Mesendoderm (in vitro differentiated cells): ENCODE measurements around the gene BDNF.

ENCODE experiments used
- DNase-seq: peaks from one replicate; pipeline ENCODE4 v3.0.0; 2013
- H2AK5ac ChIP-seq: 2 replicates; pipeline ENCODE4 v1.6.1; 2013; ENCODE audit warnings: low read length, inconsistent platforms
- H2BK120ac ChIP-seq: 2 replicates; pipeline ENCODE4 v1.6.1; 2013; ENCODE audit warnings: low read depth, mild to moderate bottlenecking, low read length, moderate library complexity, mixed read lengths
- H2BK15ac ChIP-seq: replicated peaks from 2 replicates; pipeline ENCODE4 v1.6.1; 2013; ENCODE audit warnings: low read depth, mild to moderate bottlenecking, moderate library complexity
- H2BK5ac ChIP-seq: 2 replicates; pipeline ENCODE4 v1.6.1; 2013; ENCODE audit warnings: low read length, inconsistent platforms
- H3K18ac ChIP-seq: 2 replicates; pipeline ENCODE4 v1.6.1; 2013; ENCODE audit warnings: mild to moderate bottlenecking, low read length, mixed read lengths
- H3K23ac ChIP-seq: one replicate; pipeline ENCODE4 v1.6.1; 2013; ENCODE audit warnings: low read length
- H3K27ac ChIP-seq: 2 replicates; pipeline ENCODE4 v1.5.1; 2013; ENCODE audit warnings: low read depth, mild to moderate bottlenecking, inconsistent platforms, low read length, moderate library complexity
- H3K27me3 ChIP-seq: 2 replicates; pipeline ENCODE4 v1.6.1; 2013; ENCODE audit warnings: low read length, control low read depth, mild to moderate bottlenecking, inconsistent platforms; ENCODE audit not compliant: insufficient read depth, poor library complexity
- H3K36me3 ChIP-seq: 2 replicates; pipeline ENCODE4 v1.6.1; 2013; ENCODE audit warnings: low read length, inconsistent platforms; ENCODE audit not compliant: control insufficient read depth, insufficient read depth
- H3K4ac ChIP-seq: one replicate; pipeline ENCODE4 v1.6.1; 2013; ENCODE audit warnings: low read depth, mild to moderate bottlenecking, low read length, moderate library complexity
- H3K4me1 ChIP-seq: 2 replicates; pipeline ENCODE4 v1.6.1; 2013; ENCODE audit warnings: low read depth, low read length, inconsistent platforms; ENCODE audit not compliant: control insufficient read depth
- H3K4me2 ChIP-seq: 2 replicates; pipeline ENCODE4 v1.6.1; 2013; ENCODE audit warnings: low read length
- H3K4me3 ChIP-seq: 2 replicates; pipeline ENCODE4 v1.5.1; 2013; ENCODE audit warnings: mild to moderate bottlenecking, low read length
- H3K56ac ChIP-seq: one replicate; pipeline ENCODE4 v1.6.1; 2013; ENCODE audit warnings: low read length
- H3K79me1 ChIP-seq: 2 replicates; pipeline ENCODE4 v1.6.1; 2013; ENCODE audit warnings: low read length, inconsistent platforms
- H3K79me2 ChIP-seq: 2 replicates; pipeline ENCODE4 v1.6.1; 2013; ENCODE audit warnings: mild to moderate bottlenecking, low read length; ENCODE audit not compliant: control insufficient read depth, insufficient read depth
- H3K9ac ChIP-seq: 2 replicates; pipeline ENCODE4 v1.6.1; 2013; ENCODE audit warnings: low read length, inconsistent platforms
- H4K5ac ChIP-seq: one replicate; pipeline ENCODE4 v1.6.1; 2013; ENCODE audit warnings: low read length
- H4K8ac ChIP-seq: one replicate; pipeline ENCODE4 v1.6.1; 2013; ENCODE audit warnings: low read depth, mild to moderate bottlenecking, control low read depth, low read length, moderate library complexity
- WGBS: extraction: QIAGEN DNeasy Blood & Tissue Kit; methylation state at CpG from one replicate; pipeline ENCODE4 v1.1.7; 2013; ENCODE audit warnings: low lambda C conversion rate, missing lambda C conversion rate; ENCODE audit not compliant: insufficient coverage; ENCODE audit errors: extremely low coverage; 5-methylcytosine and 5-hydroxymethylcytosine counted together

BDNF gene

GRCh38 chr11:27699242-27699925 is 871 bp downstream of the BDNF start:
- H3K9ac ChIP-seq, result peak overlapping the region; percentile 59
- H3K4ac ChIP-seq, result no peak overlapping the region
- no peak overlapping the region for H2BK15ac ChIP-seq
- H3K23ac ChIP-seq, result no peak overlapping the region
- H3K18ac ChIP-seq, result no peak overlapping the region
- H2AK5ac ChIP-seq, result no peak overlapping the region
- no peak overlapping the region for H3K27ac ChIP-seq
- H3K4me2 ChIP-seq, result peak overlapping the region; percentile 98
- peaks cover 2% of the 10 kb centered on the region for H3K4me1 ChIP-seq
- no CpG with 5 or more reads among the region's 30 CpGs for WGBS
- peak overlapping the region; percentile 69 for H3K56ac ChIP-seq
- peak; percentile 69 for DNase-seq
- no peak overlapping the region for H4K5ac ChIP-seq
- H2BK5ac ChIP-seq, result no peak overlapping the region
- H3K79me2 ChIP-seq, result no peaks in the 10 kb centered on the region
- no peak overlapping the region for H4K8ac ChIP-seq
- no peak overlapping the region for H2BK120ac ChIP-seq
- peak overlapping the region; percentile 63 for H3K4me3 ChIP-seq
- H3K79me1 ChIP-seq, result no peaks in the 10 kb centered on the region
- peaks cover 9% of the 10 kb centered on the region for H3K27me3 ChIP-seq
- no peaks in the 10 kb centered on the region for H3K36me3 ChIP-seq

DNA sequence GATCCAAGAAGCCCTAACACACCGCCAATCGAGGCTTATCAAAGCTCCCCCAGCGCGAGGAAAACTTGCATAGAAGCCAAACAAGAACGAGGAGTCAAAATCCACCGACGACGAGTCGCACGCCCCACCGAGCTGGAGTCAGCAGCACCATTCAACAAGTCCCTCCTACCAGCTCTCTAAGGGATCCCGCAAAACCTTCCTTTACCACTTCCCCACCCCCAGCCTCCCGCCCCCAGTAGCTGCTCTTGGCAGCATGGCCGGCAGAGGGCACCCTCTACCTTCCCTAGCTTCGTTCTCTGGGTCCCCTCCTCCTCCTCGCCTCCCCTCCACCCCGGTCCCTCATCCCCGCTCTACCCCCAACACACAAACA is 1.4 kb downstream of the BDNF start:
- no peak overlapping the region for H4K5ac ChIP-seq
- H2BK120ac ChIP-seq, result no peak overlapping the region
- DNase-seq, result peak; percentile 94
- H3K4me2 ChIP-seq, result peak overlapping the region; percentile 98
- peak overlapping the region; percentile 63 for H3K4me3 ChIP-seq
- peak overlapping the region; percentile 64 for H3K9ac ChIP-seq
- no CpG with 5 or more reads among the region's 18 CpGs for WGBS
- H3K79me1 ChIP-seq, result no peaks in the 10 kb centered on the region
- H3K27ac ChIP-seq, result no peak overlapping the region
- H2BK15ac ChIP-seq, result no peak overlapping the region
- no peaks in the 10 kb centered on the region for H3K36me3 ChIP-seq
- no peak overlapping the region for H3K23ac ChIP-seq
- H4K8ac ChIP-seq, result no peak overlapping the region
- no peak overlapping the region for H3K4ac ChIP-seq
- H3K79me2 ChIP-seq, result no peaks in the 10 kb centered on the region
- peak overlapping the region; percentile 78 for H3K56ac ChIP-seq
- H2BK5ac ChIP-seq, result no peak overlapping the region
- H3K18ac ChIP-seq, result no peak overlapping the region
- no peak overlapping the region for H2AK5ac ChIP-seq
- peaks cover 9% of the 10 kb centered on the region for H3K27me3 ChIP-seq
- H3K4me1 ChIP-seq, result peaks cover 2% of the 10 kb centered on the region

DNA sequence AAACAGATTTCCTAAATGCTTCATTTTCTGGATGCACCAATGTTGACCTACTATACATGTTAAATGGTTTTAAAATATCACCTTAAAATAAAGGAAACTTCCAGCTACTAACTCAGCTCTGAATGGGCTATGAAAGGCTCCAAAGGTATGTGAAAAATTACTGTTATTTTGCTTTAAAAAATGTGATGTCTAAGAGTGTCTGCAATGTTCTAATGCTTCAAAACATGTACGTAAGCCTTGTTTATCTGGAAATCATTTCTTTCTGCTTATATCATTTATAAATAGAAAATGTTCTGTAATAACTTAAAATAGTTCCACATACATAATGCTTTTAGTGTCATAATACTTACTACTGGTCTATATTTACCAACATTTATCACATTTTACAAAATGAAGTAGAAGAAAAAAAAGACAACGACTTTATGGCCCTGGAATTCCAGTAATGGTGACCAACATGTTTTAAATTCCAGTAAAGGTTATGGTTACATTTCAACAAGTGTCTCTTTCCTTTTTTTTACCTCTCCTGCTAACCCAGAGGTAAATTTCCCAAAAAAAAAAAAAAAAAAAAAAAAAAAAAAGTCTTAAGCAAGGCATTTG is 2.5 kb downstream of the BDNF start:
- Histone ChIP-seq H3K27ac (no peak overlapping the region), H2BK5ac (no peak overlapping the region), H4K5ac (no peak overlapping the region), H2AK5ac (no peak overlapping the region), H3K4ac (no peak overlapping the region), H3K4me1 (peaks cover 2% of the 10 kb centered on the region), H3K36me3 (no peaks in the 10 kb centered on the region), H4K8ac (no peak overlapping the region), H3K4me2 (no peak overlapping the region), H3K79me2 (no peaks in the 10 kb centered on the region), H3K9ac (no peak overlapping the region), H3K4me3 (no peak overlapping the region), H3K18ac (no peak overlapping the region), H3K27me3 (peaks cover 9% of the 10 kb centered on the region), H2BK15ac (no peak overlapping the region), H2BK120ac (no peak overlapping the region), H3K79me1 (no peaks in the 10 kb centered on the region), H3K23ac (no peak overlapping the region), H3K56ac (no peak overlapping the region)
- DNase-seq, result no peak
- WGBS, result no CpG with 5 or more reads among the region's 2 CpGs

DNA sequence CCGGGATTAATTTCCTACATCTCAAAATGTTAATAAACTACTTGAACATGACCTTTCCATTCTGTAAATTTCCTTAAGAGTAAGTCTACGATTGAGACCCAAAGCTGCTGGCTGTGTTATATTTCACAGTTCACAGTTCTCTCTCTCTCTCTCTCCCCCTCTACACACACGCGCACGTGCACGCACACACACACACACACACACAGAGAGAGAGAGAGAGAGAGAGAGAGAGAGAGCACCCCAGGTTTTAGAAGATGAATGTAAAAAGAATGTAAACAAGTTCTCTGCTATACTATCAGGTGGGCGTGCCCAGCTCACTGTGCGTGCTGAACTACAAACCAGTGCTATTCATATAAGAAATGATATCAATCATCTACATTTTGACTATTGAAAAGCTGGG is 3.3 kb downstream of the BDNF start:
- H3K4me1 ChIP-seq, result peaks cover 2% of the 10 kb centered on the region
- H2BK120ac ChIP-seq, result no peak overlapping the region
- H4K5ac ChIP-seq, result no peak overlapping the region
- H4K8ac ChIP-seq, result no peak overlapping the region
- H3K4ac ChIP-seq, result no peak overlapping the region
- peak overlapping the region; percentile 9 for H3K4me2 ChIP-seq
- peak overlapping the region; percentile 22 for H3K56ac ChIP-seq
- H3K18ac ChIP-seq, result peak overlapping the region; percentile 71
- H3K27me3 ChIP-seq, result peaks cover 6% of the 10 kb centered on the region
- WGBS, result no CpG with 5 or more reads among the region's 8 CpGs
- no peaks in the 10 kb centered on the region for H3K79me2 ChIP-seq
- no peaks in the 10 kb centered on the region for H3K36me3 ChIP-seq
- H2BK5ac ChIP-seq, result no peak overlapping the region
- no peak overlapping the region for H2AK5ac ChIP-seq
- H3K27ac ChIP-seq, result peak overlapping the region; percentile 48
- no peak overlapping the region for H3K4me3 ChIP-seq
- no peak overlapping the region for H3K23ac ChIP-seq
- no peaks in the 10 kb centered on the region for H3K79me1 ChIP-seq
- H3K9ac ChIP-seq, result peak overlapping the region; percentile 5
- no peak overlapping the region for H2BK15ac ChIP-seq
- DNase-seq, result no peak

- Histone ChIP-seq H3K4me1 (peaks cover 2% of the 10 kb centered on the region), H3K9ac (no peak overlapping the region), H3K79me2 (no peaks in the 10 kb centered on the region), H3K18ac (no peak overlapping the region), H3K56ac (no peak overlapping the region), H3K4me3 (no peak overlapping the region), H3K23ac (no peak overlapping the region), H2BK5ac (no peak overlapping the region), H4K5ac (no peak overlapping the region), H2BK120ac (no peak overlapping the region), H3K36me3 (no peaks in the 10 kb centered on the region), H3K4ac (no peak overlapping the region), H3K4me2 (no peak overlapping the region), H4K8ac (no peak overlapping the region), H3K79me1 (no peaks in the 10 kb centered on the region), H2BK15ac (no peak overlapping the region), H3K27me3 (no peaks in the 10 kb centered on the region), H3K27ac (no peak overlapping the region), H2AK5ac (no peak overlapping the region)
- DNase-seq, result no peak
- WGBS, result no CpG with 5 or more reads among the region's 3 CpGs
These were observed 4.1 kb downstream of the BDNF start for GRCh38 chr11:27696115-27696514.

- Histone ChIP-seq H2BK15ac (no peak overlapping the region), H3K27ac (no peak overlapping the region), H3K79me2 (no peaks in the 10 kb centered on the region), H3K23ac (no peak overlapping the region), H3K4ac (no peak overlapping the region), H3K4me3 (no peak overlapping the region), H2AK5ac (no peak overlapping the region), H3K4me1 (peaks cover 2% of the 10 kb centered on the region), H3K4me2 (no peak overlapping the region), H3K27me3 (no peaks in the 10 kb centered on the region), H4K8ac (no peak overlapping the region), H4K5ac (no peak overlapping the region), H2BK120ac (no peak overlapping the region), H3K36me3 (no peaks in the 10 kb centered on the region), H3K9ac (no peak overlapping the region), H3K79me1 (no peaks in the 10 kb centered on the region), H3K18ac (no peak overlapping the region), H2BK5ac (no peak overlapping the region), H3K56ac (no peak overlapping the region)
- no peak for DNase-seq
- WGBS, result no CpG with 5 or more reads among the region's 3 CpGs
These were observed 5.3 kb downstream of the BDNF start for GRCh38 chr11:27694992-27695391.
